ENCODE measurements around the gene MUC5B. TPM values are rescaled to one million over a fixed set of nuclear protein-coding genes. Genes with fewer than 3 reads are reported as not detected.

Gene MUC5B
- total RNA-seq, 2 donors from 2014 or later = 0.18 to 17.3 TPM

DNA sequence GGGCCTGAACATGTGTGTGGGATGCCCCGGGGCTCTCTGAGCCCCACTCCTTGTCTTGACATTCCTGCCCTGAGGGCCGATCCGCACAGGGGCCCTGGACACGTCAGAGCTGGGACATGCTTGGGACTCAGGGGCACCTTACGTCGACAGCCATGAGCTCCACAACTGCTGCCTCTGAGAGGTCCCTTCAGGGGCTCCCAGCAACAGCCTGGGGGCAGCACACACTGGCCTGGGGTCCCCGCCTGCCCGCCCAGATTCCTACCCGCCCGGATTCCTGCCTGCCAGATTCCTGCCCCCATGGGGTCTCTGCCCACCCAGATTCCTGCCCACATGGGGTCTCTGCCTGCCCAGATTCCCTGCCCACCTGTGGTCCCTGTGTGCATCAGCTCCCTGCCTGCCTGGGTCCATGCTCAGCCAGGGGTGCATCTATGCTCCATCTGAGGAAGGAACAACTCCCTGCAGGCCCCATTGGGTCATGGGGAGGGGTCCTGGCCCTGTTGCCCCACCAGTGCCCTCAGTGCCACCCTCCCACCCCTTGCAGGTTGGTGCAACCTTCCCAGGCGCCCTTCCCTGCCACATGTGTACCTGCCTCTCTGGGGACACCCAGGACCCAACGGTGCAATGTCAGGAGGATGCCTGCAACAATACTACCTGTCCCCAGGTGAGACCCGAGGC is 35.7 kb downstream of the MUC5B start:
- 88% methylated on average over 6 of the region's 13 CpGs for WGBS
- TF ChIP-seq POLR2AphosphoS5 (IDR thresholded peaks at IDR 0.05) (no peak), POLR2A (IDR thresholded peaks at IDR 0.05) (no peak)
- TF ChIP-seq, protein P1, sequence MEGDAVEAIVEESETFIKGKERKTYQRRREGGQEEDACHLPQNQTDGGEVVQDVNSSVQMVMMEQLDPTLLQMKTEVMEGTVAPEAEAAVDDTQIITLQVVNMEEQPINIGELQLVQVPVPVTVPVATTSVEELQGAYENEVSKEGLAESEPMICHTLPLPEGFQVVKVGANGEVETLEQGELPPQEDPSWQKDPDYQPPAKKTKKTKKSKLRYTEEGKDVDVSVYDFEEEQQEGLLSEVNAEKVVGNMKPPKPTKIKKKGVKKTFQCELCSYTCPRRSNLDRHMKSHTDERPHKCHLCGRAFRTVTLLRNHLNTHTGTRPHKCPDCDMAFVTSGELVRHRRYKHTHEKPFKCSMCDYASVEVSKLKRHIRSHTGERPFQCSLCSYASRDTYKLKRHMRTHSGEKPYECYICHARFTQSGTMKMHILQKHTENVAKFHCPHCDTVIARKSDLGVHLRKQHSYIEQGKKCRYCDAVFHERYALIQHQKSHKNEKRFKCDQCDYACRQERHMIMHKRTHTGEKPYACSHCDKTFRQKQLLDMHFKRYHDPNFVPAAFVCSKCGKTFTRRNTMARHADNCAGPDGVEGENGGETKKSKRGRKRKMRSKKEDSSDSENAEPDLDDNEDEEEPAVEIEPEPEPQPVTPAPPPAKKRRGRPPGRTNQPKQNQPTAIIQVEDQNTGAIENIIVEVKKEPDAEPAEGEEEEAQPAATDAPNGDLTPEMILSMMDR (IDR thresholded peaks at IDR 0.05) = no peak
- no peaks in the 10 kb centered on the region for H3K27me3 ChIP-seq (replicated peaks; ENCODE audit: insufficient read depth)
- DNase-seq (ENCODE audit: low spot score) = no peak
- H3K9me3 ChIP-seq = no peaks in the 10 kb centered on the region
- H3K4me1 ChIP-seq (replicated peaks) = peaks cover 4% of the 10 kb centered on the region
- H3K36me3 ChIP-seq = no peaks in the 10 kb centered on the region
- no peak overlapping the region for H3K4me3 ChIP-seq
- no peak overlapping the region for H3K27ac ChIP-seq
- intact Hi-C loops (cut with DNase I) = no loop called here

DNA sequence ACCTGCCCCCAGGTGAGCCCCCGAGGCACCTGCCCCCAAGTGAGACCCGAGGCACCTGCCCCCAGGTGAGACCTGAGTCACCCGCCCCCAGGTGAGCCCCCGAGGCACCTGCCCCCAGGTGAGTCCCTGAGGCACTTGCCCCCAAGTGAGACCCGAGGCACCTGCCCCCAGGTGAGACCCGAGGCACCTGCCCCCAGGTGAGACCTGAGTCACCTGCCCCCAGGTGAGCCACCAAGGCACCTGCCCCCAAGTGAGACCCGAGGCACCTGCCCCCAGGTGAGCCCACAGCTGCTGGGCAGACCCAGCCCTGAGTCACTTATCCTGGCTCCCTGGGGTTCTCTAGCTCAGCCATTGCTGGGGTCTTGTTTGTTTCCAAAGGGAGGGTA is 36.2 kb downstream of the MUC5B start:
- intact Hi-C loops (cut with DNase I) = no loop called here

DNA sequence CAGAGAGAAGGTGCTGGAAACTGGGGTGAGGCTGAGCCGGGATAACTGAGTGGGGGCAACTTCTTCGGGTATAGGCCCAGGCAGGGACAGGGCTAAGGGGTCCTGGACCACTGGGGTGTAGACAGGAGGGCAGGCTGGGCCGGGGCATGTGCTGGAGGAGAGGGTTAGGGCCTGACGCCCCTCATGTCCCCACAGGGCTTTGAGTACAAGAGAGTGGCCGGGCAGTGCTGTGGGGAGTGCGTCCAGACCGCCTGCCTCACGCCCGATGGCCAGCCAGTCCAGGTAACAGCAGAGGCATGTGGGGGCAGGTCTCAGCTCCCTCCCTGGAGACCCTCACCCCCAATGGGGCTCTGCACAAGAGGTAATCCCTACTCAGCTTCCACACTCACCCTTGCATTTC is 36.7 kb downstream of the MUC5B start:
- no peaks in the 10 kb centered on the region for H3K27me3 ChIP-seq (replicated peaks; ENCODE audit: insufficient read depth)
- WGBS = 81% methylated on average over 9 of the region's 9 CpGs
- intact Hi-C loops (cut with DNase I) = no loop called here
- H3K4me3 ChIP-seq = no peak overlapping the region
- no peaks in the 10 kb centered on the region for H3K9me3 ChIP-seq
- no peak for DNase-seq (ENCODE audit: low spot score)
- no peaks in the 10 kb centered on the region for H3K36me3 ChIP-seq
- no peak overlapping the region for H3K27ac ChIP-seq
- TF ChIP-seq, protein P1 (IDR thresholded peaks at IDR 0.05) = no peak
- no peak for TF ChIP-seq POLR2A (IDR thresholded peaks at IDR 0.05)
- TF ChIP-seq POLR2AphosphoS5 (IDR thresholded peaks at IDR 0.05) = no peak
- H3K4me1 ChIP-seq (replicated peaks) = peaks cover 4% of the 10 kb centered on the region

More for the DNA sequence above, 36.2 kb downstream of the MUC5B start:
- Histone ChIP-seq H3K4me1 (replicated peaks) (peaks cover 4% of the 10 kb centered on the region), H3K27ac (no peak overlapping the region), H3K27me3 (replicated peaks; ENCODE audit: insufficient read depth) (no peaks in the 10 kb centered on the region), H3K36me3 (no peaks in the 10 kb centered on the region), H3K4me3 (no peak overlapping the region), H3K9me3 (no peaks in the 10 kb centered on the region)
- WGBS = 54% methylated on average over 4 of the region's 7 CpGs
- no peak for DNase-seq (ENCODE audit: low spot score)
- TF ChIP-seq, protein P1 (IDR thresholded peaks at IDR 0.05) = no peak
- TF ChIP-seq POLR2AphosphoS5 (IDR thresholded peaks at IDR 0.05) (no peak), POLR2A (IDR thresholded peaks at IDR 0.05) (no peak)

DNA sequence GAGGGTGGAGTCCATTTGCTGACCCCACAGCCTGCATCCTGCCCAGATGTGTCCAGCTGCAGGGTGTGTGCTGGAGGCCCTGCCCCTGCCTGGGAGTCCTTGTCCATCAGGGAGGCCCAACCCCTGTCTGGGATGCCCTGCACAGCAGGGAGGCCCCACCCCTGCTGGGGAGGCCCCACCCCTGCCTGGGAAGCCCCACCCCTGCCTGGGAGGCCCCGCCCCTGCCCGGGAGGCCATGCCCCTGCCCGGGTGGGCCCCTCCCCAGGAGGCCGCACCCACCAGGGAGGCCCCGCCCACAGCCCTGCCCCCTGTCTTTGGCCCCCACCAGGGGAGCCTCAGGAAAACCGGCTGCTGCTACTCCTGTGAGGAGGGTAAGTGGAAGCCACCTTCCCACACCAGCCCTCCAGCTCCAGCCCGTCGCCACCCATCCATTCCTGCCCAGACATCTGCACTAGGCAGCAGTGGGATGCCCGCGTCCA is 37.2 kb downstream of the MUC5B start:
- Histone ChIP-seq H3K4me3 (no peak overlapping the region), H3K27me3 (replicated peaks; ENCODE audit: insufficient read depth) (no peaks in the 10 kb centered on the region), H3K9me3 (no peaks in the 10 kb centered on the region), H3K27ac (no peak overlapping the region), H3K36me3 (no peaks in the 10 kb centered on the region), H3K4me1 (replicated peaks) (peaks cover 4% of the 10 kb centered on the region)
- WGBS = 58% methylated on average over 10 of the region's 10 CpGs
- intact Hi-C loops (cut with DNase I) = loop anchor here (5.0 kb wide), 1 partner anchor 47 kb away; the partner anchor contains the start of gene TOLLIP
- no peak for DNase-seq (ENCODE audit: low spot score)
- TF ChIP-seq POLR2A (IDR thresholded peaks at IDR 0.05) = no peak
- TF ChIP-seq POLR2AphosphoS5 (IDR thresholded peaks at IDR 0.05) = no peak
- TF ChIP-seq, protein P1 (IDR thresholded peaks at IDR 0.05) = no peak

DNA sequence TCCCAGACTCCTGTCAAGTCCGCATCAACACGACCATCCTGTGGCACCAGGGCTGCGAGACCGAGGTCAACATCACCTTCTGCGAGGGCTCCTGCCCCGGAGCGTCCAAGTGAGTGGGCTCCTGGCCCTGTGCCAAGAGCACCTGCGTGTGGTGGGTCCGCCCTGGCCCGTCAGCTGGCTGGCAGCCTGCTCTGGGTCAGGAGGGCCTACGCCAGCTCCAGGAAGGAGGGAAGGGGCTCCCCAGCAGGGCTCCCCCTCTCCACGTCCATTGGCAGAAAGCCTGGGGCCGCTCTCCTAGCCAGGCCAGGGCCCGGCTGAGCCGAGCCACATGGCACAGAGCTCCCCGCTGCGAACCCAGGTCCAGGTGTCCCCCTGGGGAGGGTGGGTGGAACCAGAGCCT is 37.8 kb downstream of the MUC5B start:
- Histone ChIP-seq H3K27ac (no peak overlapping the region), H3K9me3 (no peaks in the 10 kb centered on the region), H3K4me3 (no peak overlapping the region), H3K27me3 (replicated peaks; ENCODE audit: insufficient read depth) (no peaks in the 10 kb centered on the region), H3K4me1 (replicated peaks) (peaks cover 4% of the 10 kb centered on the region), H3K36me3 (no peaks in the 10 kb centered on the region)
- TF ChIP-seq, protein P1 (IDR thresholded peaks at IDR 0.05) = no peak
- TF ChIP-seq POLR2AphosphoS5 (IDR thresholded peaks at IDR 0.05) (no peak), POLR2A (IDR thresholded peaks at IDR 0.05) (no peak)
- intact Hi-C loops (cut with DNase I) = loop anchor here (5.0 kb wide), 1 partner anchor 47 kb away; the partner anchor contains the start of gene TOLLIP
- no peak for DNase-seq (ENCODE audit: low spot score)
- WGBS = 70% methylated on average over 17 of the region's 17 CpGs

Data from prostate gland (tissue), 2 donors.